GM12865 (cell line): ENCODE data around the gene PPM1B.

Source experiments
- DNase-seq: peaks from one replicate; pipeline ENCODE4 v3.0.0; 2010; ENCODE audit warnings: low read depth
- H3K4me3 ChIP-seq: 2 replicates; pipeline ENCODE4 v1.5.1; 2011; ENCODE audit warnings: mild to moderate bottlenecking, low read depth, low read length, control low read depth
- CTCF ChIP-seq: IDR thresholded peaks from 2 replicates; pipeline ENCODE4 v1.5.1; 2011; ENCODE audit warnings: low read length, control low read depth, low read depth, inconsistent platforms; ENCODE audit not compliant: insufficient read depth; ENCODE audit errors: missing control alignments

Gene PPM1B

GRCh38 chr2:44168681-44169154 lies at the start of gene PPM1B:
TSS of gene PPM1B (plus strand) at chr2:44168875. CDS start at chr2:44201200, 32,325 bp downstream.
- TF ChIP-seq CTCF: no peak
- H3K4me3 ChIP-seq: peak within 1 kb of the TSS; percentile 92
- DNase-seq: no peak

GRCh38 chr2:44119878-44120277 lies 48.8 kb upstream of the PPM1B start:
- H3K4me3 ChIP-seq: no peak overlapping the region
- DNase-seq: no peak
- TF ChIP-seq CTCF: no peak

GRCh38 chr2:44120428-44120827 lies 48.2 kb upstream of the PPM1B start:
- H3K4me3 ChIP-seq: no peak overlapping the region
- peak; percentile 26 for DNase-seq
- TF ChIP-seq CTCF: no peak

- H3K4me3 ChIP-seq: no peak overlapping the region
- DNase-seq: no peak
- no peak for TF ChIP-seq CTCF
These were observed 46.8 kb upstream of the PPM1B start for GRCh38 chr2:44121899-44122298.

GRCh38 chr2:44124500-44124899 lies 44.2 kb upstream of the PPM1B start:
- TF ChIP-seq CTCF: no peak
- no peak for DNase-seq
- no peak overlapping the region for H3K4me3 ChIP-seq

- no peak for DNase-seq
- no peak for TF ChIP-seq CTCF
These were observed 42.4 kb upstream of the PPM1B start for GRCh38 chr2:44126106-44126797.

GRCh38 chr2:44130441-44130840 lies 38.2 kb upstream of the PPM1B start:
- TF ChIP-seq CTCF: no peak
- H3K4me3 ChIP-seq: no peak overlapping the region
- no peak for DNase-seq

More at GRCh38 chr2:44126106-44126797, 42.4 kb upstream of the PPM1B start:
- no peak overlapping the region for H3K4me3 ChIP-seq
